Left renal cortex interstitium (tissue), 4 donors: ENCODE data around the gene OSBPL8. TPM values are rescaled to one million over a fixed set of nuclear protein-coding genes. Genes with fewer than 3 reads are reported as not detected.

Source experiments
- DNase-seq, 4 donors: peaks; one replicate each; pipeline ENCODE4 v3.0.0-alpha.2; 2013; ENCODE audit warnings: low read depth in 4 of 4, low spot score in 2 of 4, missing footprints in 1 of 4
- polyA plus RNA-seq, 4 donors: library from polyadenylated mRNA; unstranded; fragments of 120-200 nt; gene quantifications; one replicate each; pipeline ENCODE4 v1.2.1, GENCODE V29; 2013; ENCODE audit not compliant: insufficient read length in 4 of 4

OSBPL8 gene
- polyA plus RNA-seq, 4 donors: 57.6 to 77.4 (median 71.3) TPM

- DNase-seq: no peak
Observed at GRCh38 chr12:76318773-76319594, 240.6 kb downstream of the OSBPL8 start.

DNA sequence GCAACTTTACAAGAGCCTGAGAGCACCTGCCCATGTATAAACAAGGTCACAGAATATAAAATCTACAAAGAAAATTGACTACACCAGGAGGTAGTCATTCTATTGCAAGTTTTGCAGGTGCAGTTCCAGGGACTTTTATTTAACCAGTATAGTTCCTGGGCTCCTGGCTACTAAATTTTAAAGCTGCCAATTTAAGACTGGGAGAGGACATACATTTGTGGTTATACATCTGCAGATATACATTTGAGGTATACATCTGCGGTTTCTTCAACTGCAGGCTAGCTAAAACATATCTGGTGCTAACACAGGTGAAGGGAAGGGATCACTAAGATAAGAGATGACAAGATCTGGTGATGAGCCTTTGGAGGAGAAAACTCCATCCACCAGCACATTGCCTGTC, 241.6 kb downstream of the OSBPL8 start:
- DNase-seq: no peak

GRCh38 chr12:76316468-76316867, 243.1 kb downstream of the OSBPL8 start:
- DNase-seq: no peak

DNA sequence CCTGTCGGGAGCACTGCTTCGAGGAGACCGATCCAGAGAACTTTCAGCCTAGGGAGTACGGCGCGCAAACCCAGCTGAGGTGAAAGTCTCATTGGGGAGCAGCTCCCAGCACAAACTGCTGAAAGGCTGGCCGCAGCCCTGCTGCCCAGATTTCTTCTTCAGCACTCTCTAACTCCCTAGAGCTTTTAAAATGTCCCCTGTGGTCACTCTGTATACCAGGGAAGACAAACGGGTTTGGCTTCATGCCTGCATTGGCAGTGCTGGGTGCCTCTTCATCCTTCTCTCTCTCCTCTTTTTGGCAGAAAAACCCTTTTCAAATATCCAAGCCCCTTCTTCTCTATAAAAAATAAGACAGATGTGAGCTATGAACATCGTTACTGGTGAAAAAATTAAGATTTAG, 246.3 kb downstream of the OSBPL8 start:
- no peak for DNase-seq

- DNase-seq: no peak
Observed at GRCh38 chr12:76312315-76312714, 247.3 kb downstream of the OSBPL8 start.

- no peak for DNase-seq
Observed at GRCh38 chr12:76311796-76312195, 247.8 kb downstream of the OSBPL8 start.

DNA sequence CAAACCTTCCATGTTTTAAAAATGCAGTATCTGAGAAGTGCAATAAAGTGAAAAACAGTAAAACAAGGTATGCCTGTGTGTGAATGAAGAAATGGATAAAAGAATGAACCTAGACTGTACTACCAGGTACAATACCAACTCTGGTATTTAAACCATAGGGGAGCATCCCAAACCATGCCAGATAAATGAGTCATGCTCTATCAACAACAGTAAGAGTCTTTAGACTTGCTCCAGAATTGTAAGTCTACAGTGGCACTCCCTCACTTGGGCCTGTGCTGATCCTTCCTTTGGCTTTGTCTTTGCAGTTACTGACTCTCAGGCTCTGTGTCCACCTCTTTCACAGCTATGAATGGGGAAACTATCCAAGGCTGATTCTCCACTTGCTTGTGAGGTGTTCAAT, 249.5 kb downstream of the OSBPL8 start:
- DNase-seq: no peak

GRCh38 chr12:76308866-76309265, 250.7 kb downstream of the OSBPL8 start:
- no peak for DNase-seq

GRCh38 chr12:76307083-76307482, 252.5 kb downstream of the OSBPL8 start:
- no peak for DNase-seq

DNA sequence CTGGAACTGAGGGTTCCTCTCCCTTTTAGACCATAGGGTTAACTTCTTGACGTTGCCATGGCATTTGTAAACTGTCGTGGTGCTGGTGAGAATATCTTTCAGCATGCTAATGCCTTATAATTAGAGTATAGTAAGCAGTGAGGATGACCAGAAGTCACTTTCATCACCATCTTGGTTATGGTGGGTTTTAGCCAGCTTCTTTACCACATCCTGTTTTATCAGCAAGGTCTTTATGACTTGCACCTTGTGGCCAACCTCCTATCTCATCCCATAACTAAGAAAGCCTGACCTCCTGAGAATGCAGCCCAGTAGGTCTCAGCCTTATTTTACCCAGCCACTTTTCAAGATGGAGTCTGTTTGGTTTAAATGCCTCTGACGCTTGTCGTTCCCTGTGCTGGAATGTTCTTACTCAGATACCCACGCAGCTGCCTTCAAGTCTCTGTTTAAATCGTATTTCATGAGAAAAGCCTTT, 255.5 kb downstream of the OSBPL8 start:
- DNase-seq: no peak

DNA sequence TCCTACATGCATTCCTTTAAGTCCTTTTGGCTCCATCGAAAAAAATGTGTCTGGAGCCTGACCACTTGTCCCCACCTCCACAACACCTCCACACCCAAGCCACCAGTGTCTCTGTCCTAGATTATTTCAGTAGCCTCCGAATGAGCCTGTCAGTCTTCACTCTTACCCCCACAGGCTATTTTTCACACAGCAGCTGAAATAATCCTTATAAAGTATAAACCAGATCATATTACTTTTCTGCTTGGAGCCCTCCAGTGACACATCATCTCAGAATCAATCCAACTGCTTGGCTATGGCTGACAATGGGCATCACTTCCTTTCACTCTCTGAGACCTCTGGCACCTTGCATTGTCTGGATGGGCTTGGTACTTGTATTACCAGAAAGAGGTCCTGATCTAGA, 256.2 kb downstream of the OSBPL8 start:
- DNase-seq: no peak

Other genes with a start within 250 kb of the OSBPL8 start
- gene BBS10, start 211.4 kb downstream of the OSBPL8 start, polyA plus RNA-seq: 10 to 100 TPM; 27.3 to 33.1 (median 32.1) TPM
- 10 to 100 TPM; 58.0 to 91.5 (median 69.6) TPM for gene ZDHHC17, start 204.3 kb upstream of the OSBPL8 start, polyA plus RNA-seq